ENCODE measurements around the gene NECTIN4.
A peak's percentile ranks its signal among the peaks of the same experiment; 100 is the strongest.

NECTIN4 gene

DNA sequence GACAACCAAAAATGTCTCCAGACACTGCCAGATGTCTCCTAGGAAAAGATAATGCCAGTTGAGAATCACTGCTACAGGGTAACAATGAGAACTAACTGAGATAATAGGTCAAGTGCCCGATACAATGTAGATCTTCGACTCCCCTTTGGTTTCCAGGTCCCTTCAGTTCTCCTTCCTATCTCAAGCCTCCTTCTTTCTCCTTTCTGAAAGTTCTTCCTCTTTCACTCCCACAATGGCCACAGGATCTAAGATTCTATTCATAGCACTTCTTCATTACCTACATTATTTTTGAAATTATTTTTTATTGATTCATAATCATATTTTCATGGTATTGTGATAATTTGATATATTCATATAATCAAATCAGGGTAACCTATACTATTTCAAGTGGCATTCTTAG is 22.2 kb upstream of the NECTIN4 start:
- DNase-seq (ENCODE audit: low read depth): no peak

DNA sequence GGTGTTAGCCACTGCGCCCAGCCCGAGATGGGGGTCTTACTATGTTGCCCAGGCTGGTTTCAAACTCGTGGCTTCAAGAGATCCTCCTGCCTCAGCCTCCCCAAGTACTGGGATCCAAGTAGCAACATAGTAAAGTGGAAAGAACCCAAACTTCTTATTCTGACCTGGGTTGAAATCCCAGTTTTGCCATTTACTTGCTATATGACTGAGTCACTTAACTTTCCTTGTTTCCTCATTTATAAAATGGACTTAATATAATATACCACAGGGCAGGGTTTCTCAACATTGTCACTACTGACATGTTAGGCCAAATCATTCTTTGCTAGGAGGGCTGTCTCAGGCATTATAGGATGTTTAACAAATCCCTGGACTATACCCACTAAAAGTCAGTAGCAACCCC is 21.8 kb upstream of the NECTIN4 start:
- no peak for DNase-seq (ENCODE audit: low read depth)

DNA sequence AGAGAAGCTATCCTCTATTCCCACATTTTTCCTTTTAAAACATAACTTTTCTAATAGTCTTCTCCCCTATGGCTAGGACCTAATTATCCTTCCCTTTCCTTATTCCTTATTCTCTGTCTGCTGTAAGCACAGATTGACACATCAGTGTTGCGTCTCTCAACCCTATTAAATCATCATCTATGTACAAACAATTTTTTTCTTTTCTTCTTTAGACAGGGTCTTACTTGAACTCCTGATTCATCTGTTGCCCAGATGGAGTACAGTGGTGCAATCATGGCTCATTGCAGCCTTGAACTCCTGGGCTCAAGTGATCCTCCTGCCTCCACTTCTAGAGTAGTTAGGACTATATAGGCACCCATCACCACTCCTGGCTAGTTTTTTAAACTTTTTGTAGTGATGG is 17.1 kb upstream of the NECTIN4 start:
- DNase-seq (ENCODE audit: low read depth): no peak

DNA sequence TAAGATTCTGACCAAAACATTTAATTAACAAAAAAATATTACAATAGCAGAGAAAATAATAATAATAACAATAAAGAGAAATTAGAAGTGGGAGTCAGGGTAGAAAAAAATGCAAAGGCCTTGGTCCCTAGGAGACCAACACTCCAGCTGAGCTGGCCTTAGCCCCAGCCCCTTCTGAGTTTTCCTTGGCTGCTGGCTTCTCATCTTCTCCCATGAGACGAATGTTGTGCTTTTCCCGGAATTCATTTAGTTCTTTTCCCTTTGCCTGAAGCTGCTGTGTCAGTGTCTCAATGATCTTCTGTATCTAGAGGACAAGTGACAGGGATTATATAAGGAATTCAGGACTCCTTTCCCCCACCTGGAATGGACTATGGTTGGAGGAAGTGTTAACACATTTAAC is 11.2 kb upstream of the NECTIN4 start:
- no peak for DNase-seq (ENCODE audit: low read depth)

DNA sequence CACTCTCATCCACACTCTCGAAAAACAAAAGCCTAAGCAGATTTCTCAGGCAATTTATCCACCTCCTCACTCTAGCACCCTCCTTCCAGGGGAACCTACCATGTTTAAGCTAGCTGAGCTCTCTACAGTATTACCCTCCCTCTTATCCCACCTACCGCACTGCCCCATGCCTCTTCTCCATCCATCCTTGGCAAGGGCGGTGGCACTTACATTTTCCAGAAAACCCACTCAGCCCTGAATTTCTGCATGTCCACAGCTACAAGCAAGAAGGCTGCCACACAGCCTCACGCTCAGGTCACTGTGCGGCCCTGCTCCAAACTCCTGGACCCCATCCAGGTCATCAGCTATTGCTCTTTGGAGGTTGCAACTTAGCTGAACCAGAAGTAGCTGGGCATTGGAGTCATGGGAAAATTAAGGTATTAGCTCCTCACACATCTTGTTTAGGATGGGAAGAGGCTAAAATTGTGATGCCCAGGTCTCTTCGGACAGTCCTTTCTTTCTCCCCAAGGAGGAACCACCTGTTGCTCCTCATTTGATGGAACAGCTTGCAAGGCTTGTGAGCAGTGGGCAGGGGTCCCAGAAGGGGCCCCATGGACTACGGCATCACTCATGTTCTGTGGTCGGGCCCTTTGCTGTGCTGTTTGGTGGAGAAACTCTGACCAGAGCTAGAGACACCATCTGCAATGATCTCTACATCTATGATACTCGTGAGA is 9.9 kb upstream of the NECTIN4 start:
- no peak for DNase-seq (ENCODE audit: low read depth)

DNA sequence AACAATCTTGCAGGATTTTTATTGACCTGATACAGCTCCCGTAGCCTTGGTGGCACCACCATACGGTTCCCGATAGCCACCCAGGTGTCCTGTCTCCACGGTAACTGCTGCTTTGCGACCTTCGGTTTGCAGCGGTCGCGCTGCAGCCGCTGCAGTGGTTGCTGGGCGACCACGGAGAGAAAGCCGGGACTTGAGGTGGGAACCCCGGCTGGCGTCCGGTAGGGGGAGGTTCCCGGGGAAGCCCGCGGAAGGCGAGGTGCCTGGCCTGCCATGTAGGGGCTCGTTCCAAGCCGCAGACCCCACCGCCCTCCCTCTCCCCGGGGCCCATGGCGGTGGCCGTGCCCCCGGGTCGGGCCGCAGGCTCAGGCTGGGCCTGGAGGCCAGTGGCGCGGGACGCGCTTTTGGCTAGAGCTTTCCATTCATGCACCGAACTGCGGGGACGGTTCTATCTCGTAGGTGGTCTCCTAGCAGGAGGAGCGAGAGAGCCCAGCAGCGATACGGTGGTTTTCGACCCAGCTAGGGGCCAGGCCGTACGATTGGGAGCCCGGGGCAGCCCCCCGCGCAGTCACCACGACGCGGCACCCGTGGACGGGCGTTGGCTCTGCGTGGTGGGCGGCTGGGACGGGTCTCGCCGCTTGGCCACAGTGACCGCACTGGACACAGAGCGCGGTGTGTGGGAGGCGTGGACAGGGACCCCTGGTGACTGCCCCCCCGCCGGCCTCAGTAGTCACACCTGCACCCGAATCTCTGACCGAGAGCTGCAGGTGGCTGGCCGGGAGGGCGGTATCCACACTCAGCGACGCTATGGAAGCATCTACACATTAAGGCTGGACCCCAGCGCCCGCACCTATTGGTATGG is 9.1 kb upstream of the NECTIN4 start, which contains the start of gene KLHDC9:
Gene KLHDC9, plus strand, starts transcription at position 152 of the 859 bp plus-strand sequence. Its CDS starts 175 bp downstream, at position 327.
- DNase-seq (ENCODE audit: low read depth): peak; percentile 58

DNA sequence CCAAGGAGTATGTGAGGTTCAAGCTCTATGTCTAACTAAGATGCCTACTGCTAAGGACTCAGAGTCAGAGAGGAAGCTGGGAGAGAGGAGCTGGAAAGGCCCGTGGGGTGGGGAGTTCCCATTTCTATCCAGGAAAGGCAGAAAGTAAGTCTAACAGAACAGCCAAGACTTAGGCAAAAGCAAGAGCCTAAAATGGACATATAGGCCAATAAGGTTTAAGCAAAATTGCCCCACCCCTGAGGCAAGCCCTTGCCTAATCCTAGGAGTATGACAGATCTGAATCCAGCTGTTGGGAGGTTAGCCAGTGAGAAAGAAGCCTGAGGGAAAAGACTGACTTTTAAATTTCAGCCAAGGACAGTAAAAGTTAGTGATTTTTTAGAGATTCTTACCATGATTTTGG is 7.2 kb upstream of the NECTIN4 start:
- no peak for DNase-seq (ENCODE audit: low read depth)

DNA sequence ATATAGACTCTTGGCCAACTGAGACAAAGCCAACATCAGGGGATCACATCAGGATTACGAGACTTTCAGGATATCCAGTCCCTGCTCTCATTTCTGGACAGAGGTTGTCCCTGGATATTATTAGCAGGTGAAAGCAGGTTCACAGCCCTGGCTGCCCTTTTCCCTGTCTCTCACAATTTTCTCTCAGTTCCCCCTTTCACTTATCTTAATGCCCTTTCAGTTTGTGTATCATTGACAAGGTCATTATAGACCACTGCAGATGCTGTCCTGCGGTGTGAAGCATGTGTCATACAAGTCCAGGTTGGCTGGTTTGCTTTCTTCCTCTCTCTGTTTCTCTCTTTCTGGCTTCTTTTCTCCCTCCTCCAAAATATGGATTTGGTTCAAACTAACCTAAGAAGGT is 6.7 kb upstream of the NECTIN4 start:
- DNase-seq (ENCODE audit: low read depth): no peak

DNA sequence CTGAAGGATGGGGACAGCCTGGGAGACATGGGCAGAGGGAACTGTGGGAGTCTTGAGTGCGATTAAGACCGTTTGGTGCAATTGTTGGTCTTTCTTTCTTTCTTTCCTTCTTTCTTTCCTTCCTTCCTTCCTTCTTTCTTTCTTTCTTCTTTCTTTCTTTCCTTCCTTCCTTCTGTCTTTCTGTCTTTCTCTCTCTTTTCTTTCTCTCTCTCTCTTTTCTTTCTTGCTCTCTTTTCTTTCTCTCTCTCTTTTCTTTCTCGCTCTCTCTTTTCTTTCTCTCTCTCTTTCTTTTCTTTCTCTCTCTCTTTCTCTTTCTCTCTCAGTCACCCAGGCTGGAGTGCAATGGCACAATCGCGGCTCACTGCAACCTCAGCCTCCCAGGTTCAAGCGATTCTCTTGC is 5.9 kb upstream of the NECTIN4 start:
- no peak for DNase-seq (ENCODE audit: low read depth)

DNA sequence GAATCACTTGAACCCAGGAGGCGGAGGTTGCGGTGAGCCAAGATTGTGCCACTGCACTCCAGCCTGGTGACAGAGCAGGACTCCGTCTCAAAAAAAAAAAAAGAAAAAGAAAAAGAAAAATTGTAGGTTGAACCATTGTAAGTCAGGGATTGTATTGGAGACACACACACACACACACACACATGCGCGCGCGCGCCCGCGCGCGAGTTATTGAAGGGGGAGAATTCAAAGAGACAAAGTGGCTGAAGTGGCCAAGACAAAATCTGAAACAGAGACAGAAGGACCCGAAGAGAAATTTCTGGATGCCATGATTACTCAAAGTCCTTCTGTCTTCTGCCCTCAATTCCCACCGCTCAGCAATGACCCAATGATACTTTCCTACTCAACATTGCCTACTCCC is 5.1 kb upstream of the NECTIN4 start:
- no peak for DNase-seq (ENCODE audit: low read depth)

DNA sequence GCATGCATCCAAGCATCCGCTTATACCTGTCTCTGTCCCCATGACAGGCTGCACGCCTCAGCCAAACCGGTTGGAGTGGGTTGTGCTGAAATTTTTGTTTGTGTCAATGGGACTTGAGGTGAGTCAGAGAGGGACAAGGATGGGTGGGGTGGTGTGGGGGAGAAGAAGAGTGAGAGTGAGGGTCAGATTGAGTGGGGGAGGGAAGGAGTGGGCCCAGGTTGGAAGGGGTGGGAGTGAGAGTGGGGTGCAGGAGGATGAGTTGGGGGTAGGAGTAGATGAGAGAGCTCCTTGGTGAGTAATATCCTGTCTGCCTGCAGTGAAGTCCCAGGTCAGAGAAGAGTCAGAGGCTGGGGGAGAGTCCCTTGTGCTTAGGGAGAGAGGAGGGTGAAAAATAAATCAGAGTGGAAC is 3.3 kb upstream of the NECTIN4 start:
- DNase-seq (ENCODE audit: low read depth): no peak

DNA sequence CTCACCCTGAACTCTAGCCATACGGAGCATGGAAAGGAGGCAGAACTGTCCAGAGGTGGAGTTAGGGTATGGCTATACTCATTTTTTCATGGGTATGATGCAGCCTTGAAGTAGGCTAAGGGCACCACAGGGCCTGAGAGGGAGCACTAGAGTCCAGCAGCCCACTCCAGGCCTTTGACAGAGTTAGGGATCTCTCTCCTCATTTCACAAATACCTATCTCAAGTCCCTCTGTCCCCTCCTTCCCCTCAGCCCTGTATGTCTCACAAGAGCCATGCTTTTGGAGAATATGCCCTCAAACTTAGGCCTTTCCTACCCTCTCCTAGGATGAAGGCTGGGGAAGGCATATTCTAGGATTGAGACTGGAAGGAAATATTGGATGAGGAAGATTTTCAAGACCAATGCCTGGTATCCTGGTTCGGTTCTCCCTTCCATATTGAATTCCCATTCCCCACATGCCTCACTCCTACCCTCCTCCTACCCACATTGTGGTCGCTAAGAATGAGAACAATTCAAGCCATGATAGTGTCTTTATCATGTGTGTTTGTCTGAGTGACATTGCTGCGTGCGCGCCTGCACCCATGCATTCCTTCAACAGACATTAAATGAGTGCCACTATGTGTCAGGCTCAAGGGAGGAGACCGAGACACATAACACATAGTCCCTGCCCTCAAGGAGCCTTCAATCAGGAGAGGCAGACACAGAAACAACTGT is 2.6 kb upstream of the NECTIN4 start:
- DNase-seq (ENCODE audit: low read depth): no peak

DNA sequence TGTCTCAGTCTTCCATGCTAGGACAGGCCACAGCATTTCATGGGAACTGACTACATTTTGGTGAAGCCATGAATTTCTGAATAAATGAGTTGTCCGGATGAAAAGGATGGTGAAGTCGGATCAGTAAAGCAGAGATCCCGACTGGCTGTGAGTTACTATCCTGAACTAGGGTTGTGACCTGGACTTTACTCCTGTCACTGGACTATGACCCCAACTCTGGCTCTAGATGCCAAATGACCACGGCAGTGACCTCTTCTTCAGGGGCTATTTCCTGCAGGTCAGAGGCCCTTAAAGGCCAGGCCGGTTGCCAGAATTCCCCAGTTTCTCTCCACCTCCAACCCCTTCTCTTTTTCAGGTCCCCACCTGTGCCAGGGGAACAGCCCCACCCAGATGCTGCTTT is 1.7 kb upstream of the NECTIN4 start:
- no peak for DNase-seq (ENCODE audit: low read depth)

DNA sequence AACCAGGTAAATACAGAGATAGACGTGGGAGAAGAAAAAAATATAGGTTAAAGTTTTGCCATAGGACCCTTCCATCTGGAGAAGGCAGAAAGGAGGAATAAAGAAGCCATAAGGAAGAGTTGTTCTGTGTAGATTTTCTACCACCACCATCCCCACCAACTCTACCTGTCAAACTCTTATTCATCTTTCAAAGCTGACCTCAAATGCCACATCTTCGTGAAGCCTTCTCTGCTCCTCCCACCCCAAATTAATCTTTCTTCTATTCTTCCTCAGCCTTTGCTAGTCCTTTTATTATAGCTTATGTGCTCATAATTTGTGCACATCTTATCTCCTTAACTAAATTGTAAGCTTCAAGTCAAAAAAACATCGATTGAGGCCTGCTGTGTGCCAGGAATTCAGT is 1.3 kb upstream of the NECTIN4 start:
- DNase-seq (ENCODE audit: low read depth): no peak

DNA sequence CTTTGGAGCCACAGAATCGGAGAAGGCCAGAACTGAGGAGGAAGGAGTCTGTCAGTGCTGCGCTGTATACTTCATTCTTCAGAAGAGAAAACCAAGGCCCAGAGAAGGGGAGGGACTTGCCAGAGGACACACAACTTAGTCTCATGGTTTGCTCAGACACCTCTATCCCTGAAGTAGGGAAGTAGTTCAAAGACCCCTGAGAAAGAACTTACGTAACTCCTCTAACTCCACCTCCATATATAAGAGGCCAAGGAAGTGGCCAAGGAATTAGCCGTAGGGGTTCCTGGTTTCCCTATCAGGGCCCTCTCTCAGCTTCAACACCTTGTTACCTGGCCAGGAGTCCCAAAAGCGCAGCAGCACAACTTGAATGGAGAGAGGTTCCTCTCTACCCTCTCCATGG is 580 bp upstream of the NECTIN4 start:
- no peak for DNase-seq (ENCODE audit: low read depth)

DNA sequence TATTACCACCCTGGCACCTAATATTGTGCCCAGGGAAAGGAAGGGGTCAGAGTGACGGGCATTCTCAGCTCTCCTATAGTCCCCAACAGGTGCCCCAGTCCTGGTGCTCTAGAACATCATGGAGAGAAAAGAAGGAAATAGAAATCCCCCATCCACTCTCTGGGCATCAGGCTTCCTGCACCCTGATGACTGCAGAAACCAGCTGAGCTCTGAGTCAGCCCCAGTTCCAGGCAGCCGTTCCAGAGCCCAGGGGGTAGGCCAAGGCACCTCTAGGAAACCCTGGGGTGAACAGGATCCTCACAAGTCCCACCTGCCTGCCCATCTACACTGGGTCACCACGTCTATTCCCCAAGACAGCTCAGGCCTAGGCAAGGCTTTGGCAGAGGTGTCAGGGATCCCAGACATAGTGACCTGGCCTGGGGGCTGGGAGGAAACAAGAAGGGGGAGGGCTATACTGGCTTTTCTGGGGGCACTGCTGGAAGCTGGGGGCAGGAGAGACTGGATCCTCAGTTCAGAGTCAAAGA is 709 bp downstream of the NECTIN4 start:
- DNase-seq (ENCODE audit: low read depth): no peak

DNA sequence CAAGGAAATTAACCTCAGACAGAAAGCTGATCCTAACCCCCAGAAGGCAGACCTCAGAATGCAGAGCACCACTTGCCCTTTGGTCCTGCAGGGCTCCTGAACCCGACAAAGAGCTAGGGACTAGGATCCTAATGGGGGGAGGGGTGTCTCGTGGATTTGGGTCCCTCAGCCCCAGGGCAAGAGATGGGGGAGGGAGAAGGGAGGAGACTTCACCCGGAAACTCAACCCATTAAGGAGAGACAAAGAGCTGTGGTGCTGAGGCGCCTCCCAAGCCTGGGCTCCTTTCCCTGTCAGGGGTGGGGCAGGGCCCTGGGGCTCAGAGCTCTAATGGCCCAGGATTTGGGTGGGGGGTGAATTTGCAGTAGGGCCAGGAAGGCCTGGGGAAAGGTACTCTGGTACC is 2.9 kb downstream of the NECTIN4 start:
- no peak for DNase-seq (ENCODE audit: low read depth)

DNA sequence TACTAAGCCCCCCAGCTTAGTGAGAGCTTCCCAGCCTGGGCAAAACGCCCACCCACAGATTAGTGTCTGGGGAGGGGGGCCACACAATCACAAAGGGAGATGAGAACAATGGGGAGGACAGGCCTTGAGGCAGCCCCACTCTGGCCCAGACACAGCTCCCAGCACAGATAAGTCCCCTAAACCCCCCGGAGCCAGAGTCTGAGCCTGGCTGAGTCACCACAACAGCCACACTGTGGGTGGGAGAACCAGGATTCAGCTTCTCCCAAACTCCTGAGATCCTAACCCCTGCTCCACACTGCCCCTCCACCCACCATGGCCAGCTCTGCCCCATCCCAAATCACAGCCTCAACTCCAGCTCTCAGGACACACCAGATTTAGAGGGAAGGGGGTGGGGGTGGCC is 4.2 kb downstream of the NECTIN4 start:
- no peak for DNase-seq (ENCODE audit: low read depth)

DNA sequence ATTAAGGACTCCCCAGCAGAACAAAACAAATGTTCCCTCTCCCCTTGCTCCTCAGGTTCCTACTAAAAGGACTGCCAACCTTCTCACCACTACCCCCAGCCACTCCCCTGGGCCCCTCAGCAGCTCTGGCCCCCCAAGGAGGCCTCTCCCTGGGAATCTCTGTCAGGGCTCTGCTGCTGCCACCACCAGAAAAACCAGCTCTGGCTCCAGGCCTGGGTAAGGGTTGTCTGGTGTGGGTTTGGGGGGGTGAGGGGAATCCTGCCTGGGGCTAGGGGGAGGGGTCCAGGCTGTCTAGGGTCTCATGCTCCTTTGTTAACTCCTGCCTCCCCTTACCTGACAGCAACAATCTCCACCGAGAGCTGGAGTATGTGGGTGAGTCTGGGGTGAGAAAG is 4.8 kb downstream of the NECTIN4 start:
- DNase-seq (ENCODE audit: low read depth): no peak

DNA sequence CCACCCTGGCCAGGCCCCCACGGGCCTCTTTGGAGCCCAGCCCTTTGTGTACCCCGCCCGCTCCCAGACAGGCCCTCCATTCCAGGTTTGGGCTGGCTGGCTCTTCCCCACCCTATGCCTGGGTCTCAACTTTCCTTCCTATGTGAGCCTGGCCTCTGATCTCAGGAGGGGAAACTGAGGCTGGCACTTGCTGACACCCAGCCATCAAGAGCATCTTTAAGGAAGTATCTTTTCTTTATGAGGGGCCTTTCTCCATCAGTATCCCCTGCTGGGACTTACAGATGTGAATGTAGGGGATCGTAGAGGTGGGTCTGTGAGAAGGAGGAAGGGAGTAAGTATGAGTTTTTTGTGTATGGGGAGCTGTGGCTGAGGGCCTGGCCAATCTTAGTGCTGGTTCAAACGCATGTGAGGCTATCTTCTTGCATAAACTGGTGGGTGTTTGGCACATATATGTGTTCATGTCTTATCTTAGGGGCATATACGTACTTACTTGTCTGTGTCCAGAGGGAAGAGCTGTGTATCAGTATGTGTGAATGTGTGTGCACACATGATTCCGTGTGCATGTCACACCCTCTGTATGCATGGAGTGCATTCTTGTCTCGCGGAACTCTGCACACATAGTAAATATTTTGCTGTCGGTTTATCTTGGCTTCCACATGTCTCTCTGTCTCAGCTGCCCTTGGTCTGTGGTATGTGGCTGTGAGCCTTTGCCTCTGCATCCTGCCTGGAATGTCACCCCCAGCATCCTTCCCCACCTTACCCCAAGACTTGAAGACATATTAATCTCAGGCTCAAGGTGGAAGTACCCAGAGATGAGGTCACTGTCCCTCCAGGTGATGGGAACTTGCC is 5.4 kb downstream of the NECTIN4 start:
- DNase-seq (ENCODE audit: low read depth): no peak

DNA sequence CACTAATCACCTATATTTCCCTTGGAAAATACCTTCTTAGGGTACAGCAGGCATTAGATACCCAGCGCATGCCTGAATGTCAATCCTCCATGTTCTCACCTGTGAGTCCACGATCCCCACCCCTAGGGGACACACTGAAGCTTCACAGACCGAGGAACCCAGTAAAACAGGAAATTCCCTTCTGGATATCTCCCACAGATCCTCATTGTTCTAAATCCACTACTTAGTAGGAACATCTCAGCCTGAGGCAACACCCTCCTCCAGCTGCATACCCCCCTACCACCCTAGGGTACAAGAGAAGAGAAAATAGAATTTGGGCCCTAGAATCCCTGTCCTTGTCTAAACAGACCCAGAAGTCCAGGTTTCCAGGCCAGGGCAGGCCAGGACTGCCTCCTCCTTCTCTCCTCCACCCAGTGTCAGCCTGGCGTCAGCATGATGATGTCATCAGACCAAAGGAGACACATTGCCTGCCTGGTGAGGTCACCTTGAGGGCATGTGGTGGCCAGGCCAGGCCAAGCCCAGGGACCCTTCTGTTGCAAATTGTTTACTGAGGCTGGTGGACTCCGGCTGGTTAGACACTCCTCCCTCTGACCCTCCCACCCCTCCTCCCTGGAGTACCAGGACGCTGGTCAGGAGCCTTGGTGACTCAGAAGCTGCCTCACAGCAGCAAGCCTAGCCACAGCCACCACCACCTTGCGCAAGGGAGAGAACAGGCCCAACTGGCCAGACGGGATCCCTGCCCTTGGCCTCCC is 6.2 kb downstream of the NECTIN4 start:
- DNase-seq (ENCODE audit: low read depth): no peak
